BJ (cell line): ENCODE measurements around the gene RSPH4A. TPM values are rescaled to one million over a fixed set of nuclear protein-coding genes. Genes with fewer than 3 reads are reported as not detected.

Experiments used
- CTCF ChIA-PET: fragments of 350-600 bp; formaldehyde crosslinking; extraction: SDS; loops from one replicate; lab custom pipeline; 2021; ENCODE audit warnings: antibody characterized with exemption, inconsistent platforms; lab: Yijun Ruan, JAX
- POLR2A ChIA-PET: fragments of 300-600 bp; sonication (Branson Sonifier 250); formaldehyde crosslinking; extraction: SDS; loops from one replicate; lab custom pipeline; 2021; ENCODE audit warnings: antibody characterized with exemption; lab: Charles Lee
- DNase-seq: peaks from one replicate; pipeline ENCODE4 v3.0.0-alpha.2; 2011; ENCODE audit warnings: low read depth
- H3K27me3 ChIP-seq: 2 replicates; pipeline ENCODE4 v1.6.0; 2011; ENCODE audit warnings: low read length; ENCODE audit not compliant: control insufficient read depth, insufficient read depth
- H3K36me3 ChIP-seq: 2 replicates; pipeline ENCODE4 v1.5.1; 2011; ENCODE audit warnings: low read length; ENCODE audit not compliant: control insufficient read depth, insufficient read depth
- H3K4me3 ChIP-seq: 2 replicates; pipeline ENCODE4 v1.5.1; 2011; ENCODE audit warnings: low read depth, mild to moderate bottlenecking, control low read depth, low read length
- polyA minus RNA-seq: library from RNA; depleted of rRNA, polyadenylated mRNA; stranded (reverse); fragments of >200 nt; gene quantifications from 2 replicates; pipeline ENCODE4 v1.2.3, GENCODE V29; 2011; rRNA and poly(A)+ RNA removed
- polyA plus RNA-seq: library from polyadenylated mRNA; depleted of rRNA; stranded (reverse); fragments of >200 nt; gene quantifications from 2 replicates; pipeline ENCODE4 v1.2.3, GENCODE V29; 2011; rRNA removed
- TF ChIP-seq, protein P1 (sequence below): IDR thresholded peaks from 2 replicates; pipeline ENCODE4 v1.5.1; 2011; ENCODE audit warnings: low read depth, mild to moderate bottlenecking, control low read depth, inconsistent platforms, low read length, moderate library complexity; ENCODE audit not compliant: insufficient read depth

Gene RSPH4A
- polyA plus RNA-seq (0.09 and 0.13 TPM in 2 replicates), polyA minus RNA-seq (0.26 TPM in 1 of 2 replicates, not detected in the other)

DNA sequence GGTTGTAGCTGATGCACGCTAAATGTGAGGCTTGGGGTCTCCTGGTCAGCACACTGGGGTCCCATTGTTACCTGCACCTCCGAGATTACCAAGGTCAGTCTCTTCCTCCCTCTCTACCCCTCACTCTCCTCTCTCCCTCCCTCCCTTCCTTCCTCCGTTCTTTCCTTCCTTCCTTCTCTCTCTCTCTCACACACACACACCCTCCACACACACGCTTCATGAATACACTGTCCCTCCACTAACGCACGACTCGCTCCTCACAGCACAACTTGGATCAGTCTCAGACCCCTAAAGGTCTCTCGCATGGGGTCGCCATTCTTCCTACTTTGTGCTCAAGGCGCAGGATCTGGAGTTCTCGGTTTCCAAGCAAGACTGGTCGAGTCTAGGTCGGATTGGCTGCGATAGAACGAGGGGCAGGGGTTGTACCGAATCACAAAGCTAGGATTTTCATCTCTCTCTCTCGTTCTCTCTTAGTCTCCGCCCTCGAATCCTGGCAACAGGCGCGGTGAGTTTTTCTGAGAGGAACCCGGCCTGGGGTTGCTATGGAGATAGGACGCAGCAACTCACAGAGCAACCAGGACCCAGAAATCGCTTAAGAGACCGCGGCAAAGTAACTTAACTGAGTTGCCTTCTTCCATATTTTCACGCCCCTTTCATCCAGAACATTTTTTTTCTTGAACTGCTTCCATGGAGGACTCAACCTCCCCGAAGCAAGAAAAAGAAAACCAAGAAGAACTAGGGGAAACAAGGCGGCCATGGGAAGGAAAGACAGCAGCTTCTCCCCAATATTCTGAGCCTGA, at the start of gene RSPH4A:
RSPH4A (plus strand) TSS at position 543 of the 800 bp plus-strand sequence; CDS start at position 688, 145 bp downstream.
- H3K36me3 ChIP-seq = no peaks in the 10 kb centered on the region
- TF ChIP-seq, protein P1, sequence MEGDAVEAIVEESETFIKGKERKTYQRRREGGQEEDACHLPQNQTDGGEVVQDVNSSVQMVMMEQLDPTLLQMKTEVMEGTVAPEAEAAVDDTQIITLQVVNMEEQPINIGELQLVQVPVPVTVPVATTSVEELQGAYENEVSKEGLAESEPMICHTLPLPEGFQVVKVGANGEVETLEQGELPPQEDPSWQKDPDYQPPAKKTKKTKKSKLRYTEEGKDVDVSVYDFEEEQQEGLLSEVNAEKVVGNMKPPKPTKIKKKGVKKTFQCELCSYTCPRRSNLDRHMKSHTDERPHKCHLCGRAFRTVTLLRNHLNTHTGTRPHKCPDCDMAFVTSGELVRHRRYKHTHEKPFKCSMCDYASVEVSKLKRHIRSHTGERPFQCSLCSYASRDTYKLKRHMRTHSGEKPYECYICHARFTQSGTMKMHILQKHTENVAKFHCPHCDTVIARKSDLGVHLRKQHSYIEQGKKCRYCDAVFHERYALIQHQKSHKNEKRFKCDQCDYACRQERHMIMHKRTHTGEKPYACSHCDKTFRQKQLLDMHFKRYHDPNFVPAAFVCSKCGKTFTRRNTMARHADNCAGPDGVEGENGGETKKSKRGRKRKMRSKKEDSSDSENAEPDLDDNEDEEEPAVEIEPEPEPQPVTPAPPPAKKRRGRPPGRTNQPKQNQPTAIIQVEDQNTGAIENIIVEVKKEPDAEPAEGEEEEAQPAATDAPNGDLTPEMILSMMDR = peak; percentile 23; the same call in 1 of the 2 replicates
- ChIA-PET CTCF (interaction anchor here (0.5 to 1.8 kb wide), 3 partner anchors 10 to 13 kb away, joined by 3 to 9 read pairs (median 3); no protein-coding TSS in a partner anchor), POLR2A (interaction anchor here (0.6 kb wide), 1 partner anchor 130 kb away, joined by 3 read pairs; no protein-coding TSS in a partner anchor)
- peak within 1 kb of the TSS; percentile 80 for H3K4me3 ChIP-seq
- no peaks in the 10 kb centered on the region for H3K27me3 ChIP-seq
- DNase-seq = peak; percentile 91

DNA sequence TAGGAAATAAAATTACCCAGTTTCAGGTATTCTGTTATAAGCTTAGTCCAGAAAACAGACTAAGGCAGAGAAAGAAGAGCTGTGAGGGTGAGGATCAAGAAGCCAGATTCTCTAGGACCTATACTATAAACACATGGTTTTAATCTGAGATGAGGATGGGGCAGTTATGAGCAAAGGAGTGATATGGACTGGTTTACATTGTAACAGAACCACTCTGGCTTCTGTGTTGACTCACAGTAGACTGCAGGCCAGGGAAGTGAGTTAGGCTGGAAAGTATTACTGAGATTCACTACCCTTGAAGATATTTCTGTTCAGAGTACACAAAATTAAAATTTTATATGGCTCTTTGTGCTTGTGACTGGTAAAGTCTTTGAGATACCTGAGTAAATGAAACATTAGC, 48.2 kb upstream of the RSPH4A start:
- Histone ChIP-seq H3K36me3 (no peaks in the 10 kb centered on the region), H3K27me3 (no peaks in the 10 kb centered on the region), H3K4me3 (no peak overlapping the region)
- TF ChIP-seq, protein P1 = no peak
- no peak for DNase-seq
- ChIA-PET CTCF (interaction anchor here (1.0 kb wide), 1 partner anchor 280 kb away, joined by 3 read pairs; no protein-coding TSS in a partner anchor), POLR2A (no interaction called here)

DNA sequence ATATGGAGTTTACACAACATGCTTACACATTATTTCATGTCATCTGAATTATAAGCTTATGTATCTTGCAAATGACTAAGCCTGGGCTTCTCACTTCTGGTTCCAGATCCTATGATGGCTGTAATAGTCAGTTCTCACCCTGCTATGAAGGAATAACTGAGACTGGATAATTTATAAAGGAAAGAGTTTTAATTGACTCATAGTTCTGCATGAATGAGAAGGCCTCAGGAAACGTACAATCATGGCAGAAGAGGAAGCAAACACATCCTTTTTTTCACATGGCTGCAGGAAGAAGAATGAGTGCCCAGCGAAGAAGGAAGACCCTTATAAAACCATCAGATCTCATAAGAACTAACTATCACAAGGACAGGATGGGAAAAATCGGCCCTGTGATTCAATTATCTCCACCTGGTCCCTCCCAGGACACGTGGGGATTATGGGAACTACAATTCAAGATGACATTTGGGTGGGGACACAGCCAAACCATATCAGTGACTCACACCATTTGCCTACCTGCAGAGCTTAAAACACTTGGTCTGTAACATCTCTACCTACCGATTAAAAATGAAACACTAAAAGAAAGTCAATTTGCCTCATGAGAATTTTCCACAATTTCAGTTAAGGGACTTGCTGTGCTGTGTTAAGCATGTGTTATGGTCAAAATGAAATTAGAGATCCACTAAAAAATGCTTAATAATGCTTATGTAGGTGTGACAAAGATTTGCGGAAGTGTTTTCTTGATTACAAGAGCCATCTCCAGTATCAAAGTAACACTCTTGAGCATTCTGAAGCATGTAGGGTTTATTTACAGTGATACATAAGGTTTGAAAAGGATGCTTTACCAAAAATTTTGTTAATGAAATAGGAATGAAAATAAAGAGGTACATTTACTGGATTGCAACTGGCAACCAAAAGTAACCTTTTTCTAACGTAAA, 47.2 kb upstream of the RSPH4A start:
- CTCF ChIA-PET = interaction anchor here (2.8 kb wide), 1 partner anchor 34 kb away, joined by 8 read pairs; no protein-coding TSS in a partner anchor
- POLR2A ChIA-PET = no interaction called here
- TF ChIP-seq, protein P1 = no peak

DNA sequence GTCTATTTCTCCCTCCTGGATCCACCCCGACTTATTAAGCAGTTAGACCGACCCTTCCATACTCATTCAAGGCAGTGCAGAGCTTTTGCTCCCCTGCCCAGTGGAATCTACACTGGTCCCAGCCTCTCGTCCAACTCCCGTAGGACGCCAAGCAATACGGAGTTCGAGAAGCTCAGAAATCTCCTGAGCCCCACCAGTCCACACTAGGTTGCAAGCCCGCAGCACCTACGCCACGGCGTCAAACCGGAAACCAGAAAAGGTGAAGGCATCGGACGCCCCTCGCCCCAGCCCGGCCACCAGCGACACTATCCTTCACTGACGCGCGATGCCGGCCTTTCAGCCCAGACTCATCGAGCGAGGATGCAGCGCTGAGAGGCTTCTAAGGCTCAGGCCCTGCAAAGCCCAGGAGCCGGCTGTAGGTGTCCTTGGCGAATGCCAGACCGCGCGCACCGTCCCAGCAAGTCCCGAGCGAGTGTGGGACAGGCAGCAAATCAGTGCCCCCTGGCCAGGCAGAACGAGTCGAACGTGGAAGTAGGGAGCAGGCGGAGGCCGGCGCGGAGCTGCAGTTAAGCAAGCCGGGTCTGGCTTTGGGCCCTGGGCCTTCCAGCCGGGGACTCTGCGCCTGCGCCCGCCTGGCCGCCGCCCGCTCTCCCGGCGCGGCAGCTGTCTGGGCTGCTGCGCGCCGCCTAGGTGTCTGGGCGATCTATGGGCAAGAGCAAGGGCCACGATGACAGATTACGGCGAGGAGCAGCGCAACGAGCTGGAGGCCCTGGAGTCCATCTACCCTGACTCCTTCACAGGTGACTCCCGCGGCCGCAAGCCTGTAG, 45.2 kb upstream of the RSPH4A start, which contains the start of gene RWDD1:
RWDD1 (plus strand) TSS at position 649 of the 827 bp plus-strand sequence; CDS start at position 728, 79 bp downstream.
- peak within 1 kb of the TSS; percentile 71 for H3K4me3 ChIP-seq
- POLR2A ChIA-PET = no interaction called here
- H3K36me3 ChIP-seq = no peaks in the 10 kb centered on the region; the same call in 1 of the 2 replicates
- no peaks in the 10 kb centered on the region for H3K27me3 ChIP-seq
- DNase-seq = peak; percentile 96
- CTCF ChIA-PET = interaction anchor here (0.6 to 3.8 kb wide), 11 partner anchors 9 to 302 kb away, joined by 3 to 23 read pairs (median 4); partner anchors contain the start of gene TSPYL1
- TF ChIP-seq, protein P1 = 0 out of 2 replicates have a peak, but pooled peaks have one; percentile 4

More for the DNA sequence above, 47.2 kb upstream of the RSPH4A start:
- no peak for DNase-seq
- H3K36me3 ChIP-seq = no peaks in the 10 kb centered on the region
- H3K4me3 ChIP-seq = no peak overlapping the region
- H3K27me3 ChIP-seq = no peaks in the 10 kb centered on the region
